Amniotic epithelial cell (primary cell): ENCODE measurements around the gene CRKL.
A peak's percentile ranks its signal among the peaks of the same experiment; 100 is the strongest.

Experiments used
- DNase-seq: peaks from one replicate; pipeline ENCODE4 v3.0.0-alpha.2; 2010; ENCODE audit warnings: low read depth

CRKL gene

GRCh38 chr22:20952544-20953341 lies 35.5 kb downstream of the CRKL start:
- no peak for DNase-seq

GRCh38 chr22:20953342-20953608 lies 36.1 kb downstream of the CRKL start:
- no peak for DNase-seq

- peak; percentile 99 for DNase-seq
Measured at GRCh38 chr22:20953668-20954500, 36.7 kb downstream of the CRKL start.

- no peak for DNase-seq
Measured at GRCh38 chr22:20955548-20955947, 38.3 kb downstream of the CRKL start.

- peak; percentile 54 for DNase-seq
Measured at GRCh38 chr22:20956258-20957101, 39.3 kb downstream of the CRKL start.

- no peak for DNase-seq
Measured at GRCh38 chr22:20957102-20957682, 40.0 kb downstream of the CRKL start.

- no peak for DNase-seq
Measured at GRCh38 chr22:20957683-20958431, 40.6 kb downstream of the CRKL start.

GRCh38 chr22:20959578-20960461 lies 42.6 kb downstream of the CRKL start:
- no peak for DNase-seq

- DNase-seq, result no peak
Measured at GRCh38 chr22:20960609-20961008, 43.4 kb downstream of the CRKL start.

- DNase-seq, result no peak
Measured at GRCh38 chr22:20962491-20962945, 45.3 kb downstream of the CRKL start.

- no peak for DNase-seq
Measured at GRCh38 chr22:20963201-20964052, 46.2 kb downstream of the CRKL start.

- DNase-seq, result no peak
Measured at GRCh38 chr22:20964090-20964798, 47.0 kb downstream of the CRKL start.

- no peak for DNase-seq
Measured at GRCh38 chr22:20964799-20965103, 47.5 kb downstream of the CRKL start.

- DNase-seq, result no peak
Measured at GRCh38 chr22:20965104-20965887, 48.1 kb downstream of the CRKL start.

- no peak for DNase-seq
Measured at GRCh38 chr22:20965888-20966855, 49.0 kb downstream of the CRKL start.

GRCh38 chr22:20966883-20967696 lies 49.9 kb downstream of the CRKL start, which contains the start of gene AIFM3:
Gene AIFM3 (plus strand): TSS chr22:20967255. CDS start chr22:20967945, 690 bp downstream.
- DNase-seq, result no peak
